Stimulated activated CD4-positive, alpha-beta T cell treated with anti-CD3 and anti-CD28 coated beads, Interleukin-1b, Interleukin-23, amount 100 ng/mL, for 4 hours (primary cell): Measurements from ENCODE around the gene TAP1.

Experiments
- DNase-seq, 2 donors: peaks; one replicate each; pipeline ENCODE4 v3.0.0-alpha.2; 2020; ENCODE audit warnings: low read depth in 2 of 2

TAP1 gene

DNA sequence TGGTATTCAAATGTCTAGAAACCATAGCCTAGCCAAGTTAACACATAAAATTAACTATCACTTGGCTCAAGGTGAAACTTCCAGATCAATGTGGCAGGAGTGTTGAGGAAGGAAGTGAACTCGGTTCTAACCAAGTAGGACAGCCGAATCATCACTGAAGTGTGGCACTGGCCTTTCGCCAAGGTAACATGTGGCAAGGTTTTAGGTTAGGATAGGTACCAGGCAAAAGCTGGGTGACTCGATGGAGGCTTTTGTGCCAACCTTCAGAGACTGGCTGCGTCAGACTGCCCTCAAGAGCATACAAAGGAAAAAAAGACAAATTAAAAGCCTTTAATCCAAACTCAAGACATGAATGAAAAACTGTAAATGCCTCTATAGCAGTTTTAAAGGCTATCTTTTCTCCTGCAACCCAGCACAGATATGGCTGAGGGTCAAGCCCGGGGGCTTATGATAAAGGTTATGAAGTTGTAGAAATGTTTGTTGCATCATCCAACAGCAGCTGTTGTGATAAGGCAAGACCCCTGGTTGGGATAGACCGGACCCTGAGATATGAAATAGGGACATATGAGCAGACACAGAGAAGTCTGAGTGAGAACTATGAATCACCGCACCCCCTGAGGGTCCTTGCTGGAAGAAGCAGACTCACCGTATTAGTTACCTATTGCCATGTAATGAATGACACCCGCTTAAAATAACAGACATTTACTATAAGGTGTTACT, 12.4 kb upstream of the TAP1 start:
- no peak for DNase-seq

DNA sequence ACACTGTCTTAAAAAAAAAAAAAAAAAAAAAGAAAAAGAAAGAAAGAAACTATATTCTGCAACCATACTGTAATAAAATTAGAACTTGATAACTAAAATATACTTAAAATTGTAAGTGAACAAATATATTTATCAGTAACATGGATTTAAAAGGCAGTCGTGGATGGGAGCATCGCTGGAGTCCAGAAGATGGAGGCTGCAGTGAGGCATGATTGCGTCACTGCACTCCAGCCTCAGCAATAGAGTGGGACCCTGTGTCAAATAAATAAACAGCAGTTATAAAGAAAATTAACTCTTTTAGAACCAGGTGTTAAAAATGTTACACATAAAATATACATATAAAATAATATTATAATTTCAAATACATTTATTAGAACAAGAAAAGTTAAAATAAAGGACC, 9.2 kb upstream of the TAP1 start:
- DNase-seq, result no peak

DNA sequence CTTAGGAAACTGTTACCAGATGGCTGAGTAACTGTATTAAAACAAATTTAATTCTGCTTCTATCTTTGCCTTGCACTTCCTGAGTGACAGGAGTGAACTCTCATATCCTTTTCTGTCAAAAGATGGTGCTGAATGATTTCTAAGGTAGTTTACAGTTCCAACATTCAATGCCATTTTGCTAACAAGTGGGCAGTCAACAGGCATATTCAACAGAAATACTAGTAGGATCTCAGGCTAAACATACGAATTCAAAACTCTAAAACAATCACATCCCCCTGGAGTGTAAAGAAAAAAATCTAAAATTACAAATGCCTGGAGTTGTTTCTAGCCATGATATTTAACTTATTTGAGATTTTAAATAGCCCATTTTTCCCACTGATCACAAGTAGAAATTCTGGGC, 7.2 kb upstream of the TAP1 start:
- no peak for DNase-seq

GRCh38 chr6:32858194-32858593, 4.7 kb upstream of the TAP1 start:
- DNase-seq, result no peak

- DNase-seq, result no peak
Measured at GRCh38 chr6:32857156-32857891, 3.8 kb upstream of the TAP1 start.

GRCh38 chr6:32855467-32856174, 2.1 kb upstream of the TAP1 start:
- no peak for DNase-seq

GRCh38 chr6:32854376-32855178, 1.1 kb upstream of the TAP1 start:
- DNase-seq, result peak; percentile 44 to 61

DNA sequence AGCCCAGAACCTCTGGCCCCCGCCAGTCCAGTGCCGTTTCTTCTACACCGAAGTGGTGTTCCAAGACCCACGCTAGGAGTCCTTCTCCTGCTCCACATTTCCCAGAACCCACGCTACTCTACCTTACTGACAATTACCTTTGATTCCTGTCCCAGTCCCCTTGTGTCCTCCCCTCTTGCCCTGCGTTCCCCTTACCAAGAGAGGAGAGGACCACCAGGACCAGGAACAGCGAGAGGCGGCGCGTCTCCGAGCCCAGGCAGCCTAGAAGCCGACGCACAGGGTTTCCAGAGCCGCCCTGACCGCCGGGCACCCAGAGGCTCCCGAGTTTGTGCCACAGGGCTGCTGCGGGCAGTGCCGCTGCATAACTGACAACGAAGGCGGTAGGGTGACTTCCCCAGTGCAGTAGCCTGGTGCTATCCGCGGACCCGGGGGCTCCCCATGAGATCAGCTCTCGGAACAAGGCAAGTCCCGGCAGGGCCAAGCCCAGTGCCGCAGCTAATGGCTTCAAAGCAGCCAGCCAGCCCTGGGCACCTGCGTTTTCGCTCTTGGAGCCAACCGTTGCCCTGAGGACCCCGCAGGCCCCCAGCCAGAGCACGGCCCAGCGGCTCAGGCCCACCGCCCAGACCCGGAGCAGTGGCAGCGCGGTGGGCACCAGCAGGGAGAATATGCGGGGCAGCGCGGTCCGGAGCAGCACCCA, 512 bp downstream of the TAP1 start:
- DNase-seq, result peak in 1 of 2 donors; percentile 46

DNA sequence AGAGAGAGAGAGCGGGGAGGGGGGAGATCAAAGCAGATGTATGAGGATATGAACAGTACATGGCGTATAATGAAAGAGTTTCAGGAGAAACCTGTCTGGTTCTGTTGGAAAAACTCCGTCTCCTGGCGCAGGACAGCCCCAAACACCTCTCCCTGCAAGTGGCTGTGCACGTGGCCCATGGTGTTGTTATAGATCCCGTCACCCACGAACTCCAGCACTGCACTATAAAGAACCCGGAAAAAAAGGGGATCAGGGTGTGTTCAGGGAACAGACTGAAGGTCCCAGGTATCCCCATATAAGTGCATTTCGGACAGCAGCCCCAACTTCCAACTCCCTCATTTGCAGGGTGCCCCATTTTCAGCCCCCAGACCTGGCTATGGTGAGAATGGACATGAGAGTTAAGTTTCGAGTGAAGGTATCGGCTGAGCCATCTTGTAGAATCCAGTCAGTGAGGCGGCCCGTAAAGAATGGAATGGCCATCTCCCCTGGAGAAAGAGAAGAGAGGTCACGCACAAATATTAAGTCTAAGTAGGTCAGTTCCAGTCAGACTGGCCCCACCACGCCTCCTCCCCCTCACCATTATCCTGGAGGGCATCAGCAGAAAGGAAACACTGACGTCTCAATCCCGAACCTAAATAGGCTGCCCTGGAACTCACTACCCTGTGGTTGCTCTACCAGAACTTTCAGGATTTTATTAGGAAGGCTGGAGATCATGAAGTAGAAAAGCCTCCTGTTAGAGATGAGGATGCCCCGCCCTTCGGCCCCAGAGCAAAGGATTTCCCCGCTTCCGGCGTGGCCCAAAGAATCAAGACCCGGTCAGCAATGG, 1.3 kb downstream of the TAP1 start:
- DNase-seq, result peak in 1 of 2 donors; percentile 39

GRCh38 chr6:32851025-32851424, 2.5 kb downstream of the TAP1 start:
- no peak for DNase-seq

- DNase-seq, result no peak
Measured at GRCh38 chr6:32849126-32849525, 4.4 kb downstream of the TAP1 start.

GRCh38 chr6:32847795-32848194, 5.7 kb downstream of the TAP1 start:
- DNase-seq, result no peak

GRCh38 chr6:32847004-32847403, 6.5 kb downstream of the TAP1 start:
- no peak for DNase-seq

GRCh38 chr6:32845384-32845884, 8.1 kb downstream of the TAP1 start:
- no peak for DNase-seq

- DNase-seq, result no peak
Measured at GRCh38 chr6:32844839-32845383, 8.6 kb downstream of the TAP1 start.

- DNase-seq, result peak; percentile 93 to 98
Measured at GRCh38 chr6:32843979-32844838, 9.3 kb downstream of the TAP1 start, which contains the start of gene PSMB8. Gene PSMB8, minus strand, starts transcription at chr6:32844047. Its CDS starts 51 bp downstream, at chr6:32843996.

- peak in 1 of 2 donors; percentile 27 for DNase-seq
Measured at GRCh38 chr6:32843331-32843978, 10.0 kb downstream of the TAP1 start.

GRCh38 chr6:32842690-32843089, 10.8 kb downstream of the TAP1 start:
- no peak for DNase-seq
